ENCODE results near the gene SLC50A1. TPM values are rescaled to one million over a fixed set of nuclear protein-coding genes. Genes with fewer than 3 reads are reported as not detected.

SLC50A1 gene
- total RNA-seq, 1 experiment from 2014 or later, result 24.9 TPM

- Histone ChIP-seq H2BK20ac (ENCODE audit: low read depth, low read length, poor library complexity, severe bottlenecking) (no peak overlapping the region), H3K4ac (ENCODE audit: low read depth, low read length) (no peak overlapping the region), H3K18ac (ENCODE audit: insufficient read length, low read depth, low read length) (no peak overlapping the region), H2BK15ac (ENCODE audit: low read depth, low read length) (no peak overlapping the region), H3K79me1 (ENCODE audit: insufficient read depth, low read depth, low read length, poor library complexity, severe bottlenecking) (no peaks in the 10 kb centered on the region), H2AK5ac (ENCODE audit: insufficient read length, low read length) (no peak overlapping the region), H4K8ac (replicated peaks; ENCODE audit: insufficient read length, low read depth, low read length) (no peak overlapping the region), H3K79me2 (ENCODE audit: insufficient read depth, low read length) (0 out of 2 replicates have a peak, but pooled peaks cover 3% of the 10 kb centered on the region), H3K9ac (ENCODE audit: extremely low read depth, insufficient read length, low read length) (no peak overlapping the region), H3K27me3 (ENCODE audit: insufficient read depth, low read length) (no peaks in the 10 kb centered on the region), H3T11ph (ENCODE audit: low read length) (no peak overlapping the region), H2BK120ac (ENCODE audit: low read depth, low read length, poor library complexity, severe bottlenecking) (no peak overlapping the region), H2BK5ac (ENCODE audit: insufficient read length, low read length) (no peak overlapping the region), H4K5ac (ENCODE audit: insufficient read length, low read depth, low read length) (no peak overlapping the region), H4K91ac (ENCODE audit: insufficient read length, low read depth, low read length) (no peak overlapping the region), H3K23ac (ENCODE audit: insufficient read length, low read depth, low read length) (no peak overlapping the region), H3K23me2 (ENCODE audit: insufficient read length, low read depth, low read length, poor library complexity, severe bottlenecking) (peaks cover 11% of the 10 kb centered on the region), H3K27ac (ENCODE audit: insufficient read length, low read depth, low read length) (no peak overlapping the region), H2BK12ac (ENCODE audit: insufficient read length, low read depth, low read length) (no peak overlapping the region), H3K4me2 (ENCODE audit: insufficient read depth, insufficient read length, low read length) (no peak overlapping the region), H3K56ac (ENCODE audit: insufficient read length, low read depth, low read length) (no peak overlapping the region), H4K20me1 (ENCODE audit: control insufficient read depth, insufficient read depth, insufficient read length) (no peaks in the 10 kb centered on the region), H3K4me1 (ENCODE audit: insufficient read depth, low read length) (no peaks in the 10 kb centered on the region), H3K14ac (ENCODE audit: insufficient read depth, low read length) (no peak overlapping the region), H3K9me3 (ENCODE audit: control insufficient read depth, low read depth, low read length) (no peaks in the 10 kb centered on the region), H2AFZ (ENCODE audit: low read length) (no peak overlapping the region)
- Mint-ChIP-seq H3K9me3 (no peaks in the 10 kb centered on the region), H3K4me1 (peaks cover 14 to 17% of the 10 kb centered on the region in 2 experiments), H3K27me3 (ENCODE audit: low read depth) (peaks cover 25% of the 10 kb centered on the region), H3K36me3 (ENCODE audit: insufficient read depth in 1 of 3, low read depth in 3 of 3) (peaks cover 14 to 17% (median 15%) of the 10 kb centered on the region in 3 experiments; a peak in 6 of 7 replicates), H3K4me3 (no peak overlapping the region), H3K27ac (no peak overlapping the region; a peak in 1 of 7 replicates)
- no peak for TF ChIP-seq CTCF (conservative IDR thresholded peaks at IDR 0.05)
- no CpG with 5 or more reads among the region's 7 CpGs for WGBS (ENCODE audit: extremely low coverage, insufficient read length, low lambda C conversion rate)
- no peak for DNase-seq
Measured at GRCh38 chr1:155141749-155142148, 6.1 kb downstream of the SLC50A1 start.
